GDM1 (cell line): Measurements from ENCODE around the gene CMTR1.
"Not testable (repeated sequence)": the region's sequence is repeated elsewhere in the genome, so short reads cannot be mapped to it uniquely, and the experiment has no call there.

ENCODE experiments used
- DNase-seq: peaks from one replicate; lab custom pipeline; 2025; lab: John Stamatoyannopoulos, UW

Gene CMTR1, protein sequence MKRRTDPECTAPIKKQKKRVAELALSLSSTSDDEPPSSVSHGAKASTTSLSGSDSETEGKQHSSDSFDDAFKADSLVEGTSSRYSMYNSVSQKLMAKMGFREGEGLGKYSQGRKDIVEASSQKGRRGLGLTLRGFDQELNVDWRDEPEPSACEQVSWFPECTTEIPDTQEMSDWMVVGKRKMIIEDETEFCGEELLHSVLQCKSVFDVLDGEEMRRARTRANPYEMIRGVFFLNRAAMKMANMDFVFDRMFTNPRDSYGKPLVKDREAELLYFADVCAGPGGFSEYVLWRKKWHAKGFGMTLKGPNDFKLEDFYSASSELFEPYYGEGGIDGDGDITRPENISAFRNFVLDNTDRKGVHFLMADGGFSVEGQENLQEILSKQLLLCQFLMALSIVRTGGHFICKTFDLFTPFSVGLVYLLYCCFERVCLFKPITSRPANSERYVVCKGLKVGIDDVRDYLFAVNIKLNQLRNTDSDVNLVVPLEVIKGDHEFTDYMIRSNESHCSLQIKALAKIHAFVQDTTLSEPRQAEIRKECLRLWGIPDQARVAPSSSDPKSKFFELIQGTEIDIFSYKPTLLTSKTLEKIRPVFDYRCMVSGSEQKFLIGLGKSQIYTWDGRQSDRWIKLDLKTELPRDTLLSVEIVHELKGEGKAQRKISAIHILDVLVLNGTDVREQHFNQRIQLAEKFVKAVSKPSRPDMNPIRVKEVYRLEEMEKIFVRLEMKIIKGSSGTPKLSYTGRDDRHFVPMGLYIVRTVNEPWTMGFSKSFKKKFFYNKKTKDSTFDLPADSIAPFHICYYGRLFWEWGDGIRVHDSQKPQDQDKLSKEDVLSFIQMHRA

GRCh38 chr6:37432916-37433656, at the start of gene CMTR1:
TSS of gene CMTR1 (plus strand) at chr6:37433221. CDS start at chr6:37435630, 2,409 bp downstream.
- peak; percentile 88 for DNase-seq

DNA sequence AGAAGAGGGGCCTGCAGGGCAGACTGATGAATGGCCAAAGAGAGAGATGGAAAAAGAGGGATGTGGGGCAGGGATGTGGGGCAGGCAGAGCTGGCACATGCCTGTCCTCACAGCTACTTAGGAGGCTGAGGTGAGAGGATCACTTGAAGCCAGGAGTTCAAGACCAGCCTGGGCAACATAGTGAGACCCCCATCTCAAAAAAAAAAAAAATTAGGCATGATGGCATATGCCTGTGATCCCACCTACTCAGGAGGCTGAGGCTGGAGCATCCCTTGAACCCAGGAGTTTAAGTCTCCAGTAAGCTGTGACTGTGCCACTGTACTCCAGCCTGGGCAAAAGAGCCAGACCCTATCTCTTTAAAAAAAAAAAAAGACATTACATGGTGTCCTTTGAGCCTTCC, 44.4 kb upstream of the CMTR1 start:
- no peak for DNase-seq

DNA sequence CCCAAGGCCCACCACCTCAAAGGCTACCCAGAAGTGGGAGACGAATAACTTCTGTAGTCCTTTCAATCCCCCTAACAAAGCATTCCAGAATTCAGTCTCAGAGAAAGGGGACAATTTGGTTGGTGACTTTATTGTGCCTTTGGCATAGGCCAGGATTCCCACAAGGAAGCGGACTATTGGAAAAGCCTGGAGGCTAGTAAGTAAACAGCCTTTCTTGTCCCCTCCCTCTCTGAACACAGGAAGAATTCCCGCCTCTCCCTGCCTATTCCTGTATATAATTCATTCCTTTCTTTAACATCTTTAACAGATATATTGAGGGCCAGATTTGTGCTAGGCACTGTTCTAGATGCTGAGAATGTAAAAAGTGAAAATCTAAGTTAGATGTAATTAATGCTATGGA, 43.2 kb upstream of the CMTR1 start:
- DNase-seq, result no peak

- DNase-seq, result no peak
These were observed 41.9 kb upstream of the CMTR1 start for GRCh38 chr6:37391120-37391519.

DNA sequence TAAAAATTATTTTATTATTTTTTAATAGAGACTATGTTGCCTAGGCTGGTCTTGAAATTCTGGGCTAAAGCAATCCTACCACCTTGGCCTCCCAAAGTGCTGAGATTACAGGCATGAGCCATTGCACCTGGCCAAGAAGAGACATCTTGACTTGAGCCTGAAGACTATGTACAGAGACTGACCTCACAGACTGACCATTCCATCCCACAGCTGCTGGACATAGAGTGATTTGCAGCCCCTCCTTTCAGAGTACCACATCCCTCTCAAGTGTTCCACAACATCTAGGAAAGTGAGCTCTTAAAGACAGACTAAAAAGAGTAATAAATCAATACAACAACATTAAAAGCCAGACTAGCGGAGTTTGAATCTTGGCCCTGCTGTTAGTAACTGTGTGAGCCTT, 40.2 kb upstream of the CMTR1 start:
- DNase-seq, result no peak

DNA sequence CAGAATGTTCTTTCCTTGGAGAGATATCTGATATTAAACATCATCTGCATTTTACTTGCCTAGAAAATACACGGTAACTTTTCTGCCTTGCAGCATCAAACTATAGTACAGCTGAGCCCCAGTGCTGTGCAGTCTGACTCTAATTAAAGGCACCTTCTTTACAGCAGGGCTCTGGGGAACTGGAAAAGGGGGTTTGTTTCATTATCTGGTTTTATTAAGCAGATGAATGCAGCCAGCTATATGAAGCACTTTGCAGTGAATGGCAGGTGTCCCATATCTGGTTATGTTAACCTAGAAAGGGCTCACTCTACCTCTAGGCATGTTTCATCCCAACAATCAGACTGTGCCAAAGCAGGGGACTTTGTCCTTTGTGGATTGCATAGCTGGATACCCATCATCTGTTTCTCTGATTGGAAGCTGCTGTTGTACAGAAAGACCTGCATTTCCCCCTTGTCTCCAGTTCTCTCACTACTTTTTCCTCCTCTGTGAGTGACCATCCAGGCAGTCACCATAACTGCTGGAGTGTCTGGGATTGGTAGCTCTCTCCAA, 39.6 kb upstream of the CMTR1 start:
- no peak for DNase-seq

- DNase-seq, result no peak
These were observed 36.3 kb upstream of the CMTR1 start for GRCh38 chr6:37396571-37397180.

- no peak for DNase-seq
These were observed 33.9 kb upstream of the CMTR1 start for GRCh38 chr6:37399131-37399530.

- no peak for DNase-seq
These were observed 33.1 kb upstream of the CMTR1 start for GRCh38 chr6:37399795-37400490.

DNA sequence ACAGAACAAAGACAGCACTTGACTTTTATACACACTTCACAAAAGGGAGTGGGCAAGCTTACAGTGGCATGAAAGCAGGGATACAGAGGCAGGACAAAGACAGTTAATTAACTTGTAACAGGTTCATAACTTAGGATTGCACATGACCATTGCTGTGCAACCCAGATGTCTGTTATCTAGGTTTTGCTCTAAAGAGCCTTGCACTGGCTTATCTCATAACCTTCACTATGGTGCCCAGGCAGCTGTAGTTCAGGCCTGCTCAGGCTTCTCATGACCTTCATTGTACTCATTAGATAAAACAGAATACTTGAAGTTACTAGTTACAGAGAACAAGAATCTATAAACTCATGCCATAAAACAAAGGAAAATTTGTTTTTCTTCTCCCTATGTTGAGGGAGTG, 31.4 kb upstream of the CMTR1 start:
- not testable (repeated sequence) for DNase-seq

- DNase-seq, result no peak
These were observed 26.2 kb upstream of the CMTR1 start for GRCh38 chr6:37406726-37407341.

DNA sequence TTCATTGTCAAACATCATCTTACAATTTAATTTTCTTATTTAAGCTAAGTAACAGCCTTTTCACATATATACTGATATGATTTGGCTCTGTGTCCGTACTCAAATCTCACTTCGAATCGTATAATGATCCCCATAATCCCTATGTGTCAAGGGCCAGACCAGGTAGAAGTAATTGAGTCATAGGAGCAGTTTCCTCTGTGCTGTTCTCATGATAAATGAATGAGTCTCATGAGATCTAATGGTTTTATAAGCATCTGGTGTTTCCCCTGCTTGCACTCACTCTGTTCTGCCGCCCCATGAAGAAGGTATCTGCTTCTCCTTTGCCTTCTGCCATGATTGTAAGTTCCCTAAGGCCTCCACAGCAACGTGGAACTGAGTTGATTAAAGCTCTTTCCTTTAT, 25.1 kb upstream of the CMTR1 start:
- no peak for DNase-seq

DNA sequence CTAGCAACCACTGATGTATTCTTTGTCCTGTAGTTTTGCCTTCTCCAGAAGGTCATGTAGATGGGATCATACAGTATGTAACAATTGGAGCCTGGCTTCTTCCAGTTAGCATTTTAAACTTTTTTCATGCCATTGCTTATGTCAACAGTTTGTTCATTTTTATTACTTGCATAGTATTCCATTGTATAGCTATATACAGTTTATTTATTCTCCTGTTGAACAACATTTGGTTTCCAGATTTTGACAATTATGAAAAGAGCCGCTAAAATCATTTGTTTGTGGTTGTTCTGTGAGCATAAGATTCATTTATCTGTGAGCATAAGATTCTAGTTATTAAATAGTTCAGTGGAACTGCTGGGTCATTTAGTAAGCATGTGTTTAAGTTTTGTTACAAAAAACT, 23.5 kb upstream of the CMTR1 start:
- no peak for DNase-seq

- DNase-seq, result no peak
These were observed 15.6 kb upstream of the CMTR1 start for GRCh38 chr6:37417393-37417792.

GRCh38 chr6:37418722-37419121, 14.3 kb upstream of the CMTR1 start:
- DNase-seq, result no peak

GRCh38 chr6:37426058-37426944, 6.7 kb upstream of the CMTR1 start:
- DNase-seq, result no peak

- no peak for DNase-seq
These were observed 6.0 kb upstream of the CMTR1 start for GRCh38 chr6:37426945-37427510.

- no peak for DNase-seq
These were observed 3.7 kb upstream of the CMTR1 start for GRCh38 chr6:37429352-37429750.

- DNase-seq, result no peak
These were observed 468 bp upstream of the CMTR1 start for GRCh38 chr6:37432590-37432915.
